HG03039 (cell line): Measurements from ENCODE around the gene CIITA.
"Not testable (repeated sequence)": the region's sequence is repeated elsewhere in the genome, so short reads cannot be mapped to it uniquely, and the experiment has no call there.

Experiments used
- ATAC-seq: cut with Tn5 transposase; IDR thresholded peaks from one replicate; pipeline ENCODE4 v1.9.1; 2021; ENCODE audit warnings: mild to moderate bottlenecking, moderate library complexity; ENCODE audit not compliant: unreplicated experiment

CIITA gene

DNA sequence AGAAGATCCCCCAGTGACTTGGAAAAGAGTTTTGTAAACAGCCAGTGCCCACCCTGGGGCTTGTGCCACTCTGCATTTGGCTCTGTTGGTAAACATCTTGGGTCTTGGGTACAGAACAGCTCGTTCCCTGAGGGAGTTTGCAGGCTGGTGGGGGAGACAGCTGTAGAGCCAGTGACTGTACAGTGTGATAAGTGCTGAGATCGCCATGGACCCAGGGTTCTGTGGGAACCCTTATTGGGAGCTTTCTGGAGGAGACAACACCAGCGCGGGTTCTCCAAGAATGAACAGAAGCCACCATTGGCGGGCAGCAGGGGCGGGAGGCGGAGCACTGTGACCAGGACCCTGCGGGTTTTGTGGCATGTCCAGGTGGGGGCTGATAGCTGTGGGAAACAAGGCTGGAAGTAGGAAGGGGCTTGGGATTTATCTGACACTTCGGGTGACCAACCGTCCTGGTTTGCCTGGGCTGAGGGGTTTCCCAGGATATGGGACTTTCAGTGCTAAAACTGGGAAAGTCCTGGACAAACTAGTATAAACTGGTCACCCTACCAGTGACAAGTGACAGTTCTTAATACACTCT is 70.3 kb downstream of the CIITA start:
- no peak for ATAC-seq

DNA sequence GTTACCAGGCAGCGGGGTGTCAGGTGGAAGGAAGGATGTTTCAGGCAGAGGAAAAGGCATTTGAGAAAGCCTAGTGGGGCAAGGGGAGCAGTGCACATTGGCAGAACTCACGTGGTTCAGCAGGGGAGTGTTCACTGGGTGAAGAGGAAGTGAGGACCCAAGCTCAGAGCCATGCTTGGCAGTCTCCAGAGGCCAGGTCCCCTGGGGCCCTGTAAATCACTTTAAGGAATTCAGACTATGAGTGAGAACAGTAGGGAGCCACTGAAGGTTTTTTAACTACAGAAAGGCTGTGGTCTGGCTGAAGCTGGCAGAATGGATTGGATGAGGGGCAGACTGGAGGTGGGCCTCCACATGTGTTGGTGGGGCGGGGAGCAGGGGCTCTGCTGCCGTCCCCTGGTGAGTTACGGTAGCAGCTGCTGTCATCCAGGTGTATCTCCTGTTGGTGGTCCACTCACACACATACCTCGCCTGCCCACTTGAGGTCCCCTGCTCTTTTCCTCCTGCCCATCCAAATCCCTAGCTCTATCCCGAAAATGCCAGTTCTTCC is 72.5 kb downstream of the CIITA start:
- peak; percentile 50 for ATAC-seq

DNA sequence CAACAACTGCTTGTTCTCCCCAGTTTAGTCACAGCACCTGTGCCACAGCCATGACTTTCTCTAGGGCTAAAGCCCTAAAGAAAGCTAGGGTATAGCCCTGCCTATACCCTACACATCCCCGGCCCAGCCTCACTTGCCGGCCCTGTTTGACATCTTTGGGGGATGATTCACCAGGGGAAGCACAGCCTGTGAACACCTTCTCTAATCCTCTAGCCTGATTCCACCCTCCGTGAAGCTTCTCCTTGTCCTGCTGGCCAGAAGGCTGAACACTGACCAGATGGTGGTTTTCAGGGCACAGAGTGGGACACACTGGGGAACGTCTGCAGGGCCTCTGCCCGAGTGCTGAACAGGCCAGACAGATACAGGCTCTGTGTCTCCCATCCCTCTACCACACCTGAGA is 73.4 kb downstream of the CIITA start:
- no peak for ATAC-seq

DNA sequence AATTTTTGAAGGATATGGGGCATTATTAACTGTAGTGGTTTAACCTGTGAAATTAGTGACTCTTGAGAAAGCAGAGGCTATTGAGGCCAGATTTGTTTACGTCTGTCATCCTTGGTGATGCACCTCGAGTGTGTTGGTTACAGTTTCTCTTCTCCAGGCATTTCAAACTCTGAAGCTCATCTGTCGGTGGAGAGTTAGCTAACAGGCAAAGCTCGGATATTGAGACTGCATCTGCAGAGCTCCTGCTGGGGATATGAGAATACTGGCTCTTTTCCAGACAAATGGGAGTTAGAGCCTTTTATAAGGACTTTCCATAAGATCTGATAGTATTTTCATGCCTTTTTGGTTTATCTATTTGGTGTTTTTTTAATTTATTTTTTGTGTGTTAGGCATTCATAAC is 74.0 kb downstream of the CIITA start:
- no peak for ATAC-seq

DNA sequence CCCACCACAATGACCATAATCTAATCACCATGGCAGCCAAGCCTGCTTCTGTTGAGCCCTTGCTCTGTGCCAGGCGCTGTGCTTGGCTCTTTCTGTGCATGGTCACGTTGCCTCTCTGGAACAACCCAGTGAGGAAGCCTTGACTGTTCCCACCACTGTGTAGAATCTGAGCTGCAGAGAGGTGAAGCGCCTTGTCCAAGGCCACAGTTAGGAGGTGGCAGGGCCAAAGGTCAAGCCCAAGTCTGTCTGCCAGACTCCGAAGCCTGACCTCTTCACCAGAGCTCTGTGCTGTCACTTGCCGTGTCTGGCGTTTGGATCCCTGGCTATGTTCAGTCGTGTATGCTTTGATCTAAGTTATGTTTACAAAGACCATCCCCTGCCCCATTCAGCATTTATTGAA is 77.9 kb downstream of the CIITA start:
- ATAC-seq, result no peak

DNA sequence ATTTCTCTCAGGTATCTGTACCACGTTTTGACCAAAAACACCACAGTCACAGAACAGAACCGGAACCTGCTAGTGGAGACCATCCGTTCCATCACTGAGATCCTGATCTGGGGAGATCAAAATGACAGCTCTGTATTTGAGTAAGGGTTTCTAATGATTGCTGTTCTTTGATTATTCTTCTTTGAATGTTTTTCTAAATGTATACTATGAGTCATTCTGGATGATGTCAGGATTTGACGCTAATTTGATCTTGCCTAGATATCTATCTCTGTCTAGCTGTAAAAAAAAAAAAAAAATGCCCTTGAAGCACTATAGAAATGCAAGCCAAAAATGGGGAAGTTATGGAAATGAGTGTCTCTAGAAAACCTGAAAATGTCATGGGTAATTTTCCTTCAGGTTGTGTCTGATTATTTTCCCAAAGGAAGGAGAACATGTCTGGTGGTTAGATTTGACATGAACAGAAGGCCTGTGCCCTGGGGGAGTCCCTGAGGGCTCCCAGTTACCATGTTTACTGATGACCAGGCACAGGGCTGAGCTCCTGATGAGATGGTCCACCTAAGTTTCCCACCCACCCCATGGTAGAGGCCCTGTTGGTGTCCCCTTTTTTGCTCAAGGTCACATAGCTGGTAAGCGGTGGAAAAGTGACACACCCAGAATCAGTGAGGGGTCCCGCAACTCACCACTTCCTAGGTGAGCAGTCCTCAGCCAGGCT is 80.9 kb downstream of the CIITA start:
- ATAC-seq, result no peak

DNA sequence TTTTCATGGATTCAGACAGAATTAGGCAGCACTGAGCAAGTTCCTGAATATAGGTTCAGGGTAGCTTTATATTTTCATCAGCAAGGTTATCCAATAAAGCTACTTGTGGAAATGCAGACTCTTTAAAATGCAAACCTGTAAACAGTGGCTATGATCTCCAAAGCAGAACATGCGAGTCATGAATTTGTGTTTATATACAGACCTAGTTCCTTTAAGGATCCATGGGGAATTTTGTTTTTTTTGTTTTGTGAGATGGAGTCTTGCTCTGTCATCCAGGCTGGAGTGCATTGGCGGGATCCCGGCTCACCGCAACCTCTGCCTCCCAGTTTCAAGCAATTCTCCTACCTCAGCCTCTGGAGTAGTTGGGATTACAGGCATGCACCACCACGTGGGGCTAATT is 82.2 kb downstream of the CIITA start:
- ATAC-seq, result no peak

DNA sequence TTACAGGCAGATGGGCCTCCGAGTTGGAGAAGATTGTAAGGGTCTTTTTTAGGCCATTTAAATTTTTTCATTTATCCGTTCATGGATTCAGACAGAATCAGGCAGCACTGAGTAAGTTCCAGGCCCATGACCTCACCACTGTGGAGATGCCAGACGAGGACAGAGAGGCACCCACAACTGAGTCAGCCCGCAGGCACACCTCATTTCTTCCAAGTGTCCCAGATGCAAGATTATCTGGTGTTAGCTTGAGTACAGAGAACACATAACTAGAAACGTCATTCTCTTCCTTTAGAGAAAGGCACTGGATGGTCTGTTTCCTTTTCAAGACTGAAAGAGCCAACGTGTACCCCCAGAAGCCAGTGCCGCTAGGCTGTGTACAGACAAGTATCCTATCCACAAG is 84.2 kb downstream of the CIITA start:
- ATAC-seq, result no peak

DNA sequence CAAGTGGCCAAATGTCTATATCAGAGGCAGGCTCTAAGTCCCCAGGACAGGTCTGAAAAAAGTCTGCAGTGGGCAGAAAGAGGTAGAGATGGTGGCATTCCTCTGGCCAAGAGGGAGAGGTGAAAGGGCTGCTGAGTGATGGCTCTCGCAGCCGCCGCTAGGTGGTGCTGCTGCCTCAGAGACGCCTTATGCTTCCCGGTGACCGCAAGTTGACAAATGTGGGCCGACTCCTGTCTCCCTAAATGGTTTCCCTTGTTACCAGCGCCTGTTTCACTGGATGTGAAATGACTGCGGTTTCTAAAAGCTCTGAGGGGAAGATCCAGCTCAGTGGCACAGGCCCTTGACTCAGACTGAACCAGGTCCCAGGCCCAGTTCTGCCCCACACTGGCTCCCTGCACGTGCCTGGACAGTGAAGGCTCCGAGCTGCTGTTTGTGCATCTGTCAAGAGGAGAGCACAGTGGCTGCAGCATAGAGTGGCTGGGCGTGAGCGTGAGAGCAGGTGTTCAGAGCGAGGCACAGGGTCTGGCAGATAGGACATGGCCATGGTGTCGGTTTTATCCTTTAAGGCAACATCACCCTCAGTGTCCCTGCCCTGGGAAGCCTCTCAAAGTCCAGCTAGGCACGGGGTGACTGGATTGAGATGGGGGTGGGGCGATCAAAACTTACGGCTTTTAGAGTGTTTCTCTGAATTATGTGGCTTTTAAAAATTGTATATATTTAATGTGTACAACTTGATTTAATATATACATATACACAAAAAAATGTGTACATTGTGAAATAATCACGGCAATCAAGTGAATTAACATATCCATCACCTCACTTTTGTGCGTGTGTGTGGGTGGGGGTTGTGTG is 87.3 kb downstream of the CIITA start:
- peak; percentile 35 for ATAC-seq

DNA sequence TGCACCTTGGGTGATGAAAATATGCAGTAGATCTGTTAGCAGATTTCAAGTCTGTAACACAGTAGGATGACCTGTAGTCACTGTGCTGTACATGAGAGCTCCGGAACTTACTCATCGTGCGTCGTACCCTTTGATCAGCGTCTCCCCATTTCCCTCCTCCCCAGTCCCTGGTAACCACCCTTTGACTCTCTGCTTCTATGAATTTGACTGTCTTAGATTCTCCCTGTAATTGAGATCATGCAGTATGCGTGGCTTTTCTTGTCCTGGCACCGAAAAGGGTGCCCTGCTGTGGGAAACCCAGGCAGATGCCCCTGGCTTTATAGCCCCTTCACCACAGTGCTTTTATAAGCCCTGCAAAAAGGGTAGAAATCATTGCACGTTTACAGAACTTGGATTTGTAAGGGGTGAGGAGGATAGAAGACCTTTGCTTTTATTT is 87.9 kb downstream of the CIITA start:
- no peak for ATAC-seq

DNA sequence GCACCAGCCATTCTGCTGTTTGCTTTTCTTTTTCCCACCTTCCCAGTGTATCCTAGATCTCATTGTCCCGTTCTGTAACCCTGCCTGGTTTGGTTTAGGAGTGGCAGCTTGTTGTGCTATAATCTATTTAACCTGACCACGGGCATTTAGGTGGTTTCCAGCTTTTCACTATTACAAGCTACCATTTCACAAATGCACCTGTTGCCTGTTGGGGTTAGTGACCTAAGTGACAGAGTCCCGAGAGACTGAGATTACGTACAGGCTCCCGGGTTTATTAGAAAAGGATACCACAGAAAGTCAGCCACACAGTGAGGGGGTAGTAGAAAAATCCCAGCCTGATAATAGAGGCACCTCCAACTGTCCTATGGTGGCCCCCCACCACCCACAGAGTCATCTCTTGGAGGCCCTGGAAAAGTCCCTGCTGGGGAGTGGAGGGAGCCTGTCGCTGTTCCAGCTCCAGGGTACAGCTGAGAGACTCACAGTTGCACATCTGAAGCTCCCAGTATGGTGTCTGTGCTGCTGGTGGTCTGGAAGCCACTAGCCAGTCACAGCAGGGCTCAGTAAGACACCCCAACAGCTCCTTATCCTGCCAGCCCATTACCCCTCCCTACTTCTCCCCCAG is 88.5 kb downstream of the CIITA start:
- ATAC-seq, result peak; percentile 46

DNA sequence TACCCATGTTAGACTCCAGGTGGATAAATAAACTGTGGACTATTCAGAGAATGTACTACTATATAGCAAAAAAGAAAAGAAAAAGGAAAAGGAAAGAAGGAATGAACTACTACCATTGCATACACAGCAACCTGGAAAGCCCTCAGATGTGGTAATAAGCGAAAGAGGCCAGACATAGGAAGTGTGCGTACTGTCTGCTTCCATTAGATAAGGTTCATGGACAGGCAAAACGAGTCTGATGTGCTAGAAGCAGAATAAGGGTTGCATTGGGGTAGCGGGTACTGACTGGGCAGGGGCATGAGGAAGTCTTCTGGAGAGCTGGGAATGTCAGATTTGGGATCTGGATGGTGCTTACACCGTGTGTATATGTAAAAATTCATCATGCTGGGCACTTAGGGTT is 89.1 kb downstream of the CIITA start:
- ATAC-seq, result no peak

DNA sequence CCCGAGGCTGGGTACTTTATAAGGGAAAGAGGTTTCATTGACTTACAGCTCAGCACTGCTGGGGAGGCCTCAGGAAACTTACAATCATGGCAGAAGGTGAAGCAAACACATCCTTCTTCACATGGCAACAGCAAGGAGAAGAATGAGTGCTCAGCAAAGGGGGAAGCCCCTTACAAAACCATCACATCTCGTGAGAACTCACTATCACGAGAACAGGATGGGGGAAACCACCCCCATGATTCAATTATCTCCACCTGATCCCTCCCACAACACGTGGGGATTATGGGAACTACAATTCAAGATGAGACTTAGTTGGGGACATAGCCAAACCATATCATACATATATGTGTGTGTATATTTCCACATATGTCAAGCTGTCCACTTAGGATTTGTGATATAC is 89.6 kb downstream of the CIITA start:
- ATAC-seq, result not testable (repeated sequence)

DNA sequence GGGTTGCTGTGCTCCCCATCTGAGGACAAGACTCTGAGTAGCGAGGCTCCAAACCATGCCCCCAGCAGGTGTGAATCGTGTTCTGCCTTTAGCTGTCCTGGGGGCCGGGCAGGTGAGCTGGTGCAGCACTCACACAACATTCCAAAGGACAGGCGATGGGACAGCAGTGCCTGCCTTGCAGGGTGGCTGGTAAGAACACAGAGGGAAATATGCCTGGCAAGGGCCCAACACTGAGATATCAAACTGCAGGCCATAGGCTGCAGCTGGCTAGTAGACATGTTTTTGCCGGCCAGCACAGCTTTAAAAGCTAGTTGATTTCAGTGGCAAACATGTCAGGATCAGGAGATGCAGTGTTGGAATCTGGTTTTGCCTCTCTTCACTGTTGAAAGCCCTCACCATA is 91.0 kb downstream of the CIITA start:
- no peak for ATAC-seq

DNA sequence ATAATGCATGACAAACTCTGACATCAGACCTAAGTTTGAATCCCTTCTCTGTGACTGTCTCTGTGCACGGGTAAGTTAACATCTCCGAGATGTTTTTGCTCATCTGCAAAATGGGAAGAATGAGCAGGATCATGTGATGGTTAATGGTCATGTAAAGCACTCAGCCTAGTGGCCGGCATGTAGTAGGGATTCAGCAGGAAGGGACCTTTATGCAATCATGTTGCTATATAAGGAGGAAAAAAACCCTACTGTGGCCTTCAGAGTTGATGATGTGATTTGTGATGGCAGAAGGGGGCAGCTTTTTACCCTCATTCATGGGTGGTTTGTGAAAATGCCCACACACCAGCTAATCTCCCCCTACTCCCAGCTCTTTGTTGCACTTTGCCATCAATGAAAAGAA is 91.5 kb downstream of the CIITA start:
- no peak for ATAC-seq

DNA sequence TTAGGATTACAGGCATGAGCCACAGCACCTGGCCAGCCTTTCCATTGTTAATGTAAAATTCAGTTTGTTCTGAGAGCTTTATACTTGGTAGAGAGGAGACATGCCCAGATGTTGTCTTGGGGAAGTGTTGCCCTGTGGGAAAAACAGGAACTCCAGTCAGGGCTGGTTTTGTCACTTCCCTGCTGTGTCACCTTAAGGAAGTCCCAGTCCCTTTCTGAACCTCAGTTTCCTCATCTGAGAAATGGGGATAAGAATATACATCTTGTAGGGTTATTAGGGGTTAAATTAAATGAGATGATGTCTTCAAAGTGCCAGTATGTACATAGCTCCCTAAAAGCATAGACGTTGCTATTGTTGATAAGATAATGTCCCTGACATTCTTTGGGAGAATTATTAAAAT is 92.6 kb downstream of the CIITA start:
- ATAC-seq, result no peak

DNA sequence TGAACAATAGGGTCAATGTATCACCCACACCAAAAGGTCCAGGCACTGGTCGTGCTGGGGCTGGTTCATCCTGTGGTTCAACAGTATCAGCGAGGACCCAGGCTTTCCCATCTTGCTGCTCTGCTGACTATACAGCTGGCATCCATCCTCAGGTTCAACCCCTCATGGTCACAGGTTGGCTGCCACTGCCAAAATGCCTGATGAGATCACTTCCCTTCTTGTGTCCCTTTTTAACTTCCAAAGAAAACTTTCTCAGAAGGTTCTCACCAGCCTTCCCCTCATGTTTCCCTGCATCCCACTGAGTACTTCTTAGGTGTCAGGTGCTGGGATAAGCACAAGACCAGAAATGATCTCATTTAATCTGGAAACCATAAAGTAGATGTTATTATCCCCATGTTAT is 93.1 kb downstream of the CIITA start:
- no peak for ATAC-seq

DNA sequence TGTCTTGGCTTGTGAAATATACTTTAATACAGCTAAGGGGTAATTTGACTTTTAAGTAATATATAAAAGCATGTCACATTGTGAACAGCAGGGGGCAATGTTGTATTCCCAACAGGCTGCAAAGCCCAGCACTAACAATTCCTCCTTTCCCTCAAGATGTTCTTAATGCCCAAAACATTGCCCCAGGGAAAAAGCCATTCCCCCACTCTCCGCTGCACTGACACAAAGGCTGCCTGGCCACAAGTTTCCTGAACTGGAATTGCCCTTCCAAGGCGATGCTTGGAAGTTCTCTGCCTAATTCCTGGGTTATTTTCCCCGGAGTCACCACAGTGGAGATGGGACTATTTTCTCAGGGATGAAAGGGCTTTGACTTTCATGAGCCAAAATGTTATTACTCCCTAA is 94.6 kb downstream of the CIITA start:
- ATAC-seq, result no peak

DNA sequence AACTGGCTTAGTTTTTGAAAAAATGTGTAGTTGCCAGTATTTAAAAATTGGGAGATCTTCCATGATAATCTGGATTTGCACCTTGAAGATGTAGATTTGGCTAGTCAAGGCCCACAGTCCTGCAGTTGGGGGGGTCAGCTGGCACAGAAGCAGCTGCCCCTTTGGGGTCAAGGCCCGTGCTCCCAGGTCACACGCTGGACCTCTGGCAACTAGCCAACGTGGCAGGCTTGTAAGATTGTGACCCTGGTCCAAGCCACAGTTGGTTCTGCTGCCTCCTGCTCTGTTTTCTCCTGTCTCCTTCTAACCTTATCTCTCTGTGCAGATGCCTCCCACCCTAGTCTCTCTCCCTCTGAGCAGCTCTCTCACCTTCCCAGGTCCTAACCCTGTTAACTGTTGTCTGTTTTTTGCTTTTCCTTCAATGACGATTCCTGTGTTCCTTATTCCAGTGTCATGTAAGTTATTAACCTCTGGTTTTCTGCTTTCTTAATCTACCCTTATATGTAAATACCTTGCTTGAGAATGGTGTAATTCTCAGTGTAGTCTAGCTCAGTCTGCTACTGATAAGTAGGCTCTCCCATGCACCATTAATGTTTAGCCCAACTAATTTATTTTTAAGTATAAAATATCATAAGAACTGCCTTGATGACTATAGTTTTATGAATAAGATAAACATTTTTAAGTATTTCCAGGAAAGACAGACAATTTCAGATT is 95.3 kb downstream of the CIITA start:
- no peak for ATAC-seq

DNA sequence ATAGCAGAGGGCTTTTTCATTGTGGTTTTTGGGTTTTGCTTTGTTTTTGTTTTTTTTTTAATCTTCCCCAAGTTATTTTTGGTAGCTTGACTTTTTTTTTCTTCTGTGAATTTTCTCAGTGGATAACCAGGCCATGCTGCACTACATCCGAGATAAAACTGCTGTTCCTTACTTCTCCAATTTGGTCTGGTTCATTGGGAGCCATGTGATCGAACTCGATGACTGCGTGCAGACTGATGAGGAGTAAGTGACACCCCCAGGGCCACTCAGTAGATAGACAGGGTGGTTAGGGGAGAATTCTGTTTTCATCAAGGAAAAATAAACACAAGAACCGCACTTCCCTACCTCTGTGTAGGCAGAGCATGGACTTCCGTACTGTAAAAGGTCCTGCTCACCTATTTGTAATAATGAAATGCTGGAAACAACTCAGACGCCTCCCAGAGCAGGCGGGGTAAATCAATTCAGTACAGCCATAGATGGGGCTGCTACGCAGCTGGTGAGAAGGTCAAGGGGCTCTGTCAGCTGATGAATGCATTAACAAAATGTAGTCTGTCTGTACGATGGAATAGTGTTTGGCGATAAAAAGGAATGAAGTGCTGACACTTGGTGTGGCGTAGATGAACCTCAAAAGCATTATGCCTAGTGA is 95.9 kb downstream of the CIITA start:
- ATAC-seq, result no peak
